GM23248 (cell line): ENCODE measurements around the gene ZFY.

Experiments
- EZH2 ChIP-seq: fragments of 200-600 bp; sonication (generic); IDR thresholded peaks from 2 replicates; pipeline ENCODE4 v1.6.1; 2018; ENCODE audit warnings: antibody characterized with exemption, mild to moderate bottlenecking; ENCODE audit not compliant: insufficient read depth, poor library complexity, severe bottlenecking
- EZH2phosphoT487 ChIP-seq: fragments of 200-600 bp; sonication (generic); IDR thresholded peaks from 2 replicates; pipeline ENCODE4 v1.6.1; 2018; ENCODE audit warnings: antibody characterized with exemption, moderate library complexity, mild to moderate bottlenecking, low read depth; ENCODE audit not compliant: insufficient read depth

DNA sequence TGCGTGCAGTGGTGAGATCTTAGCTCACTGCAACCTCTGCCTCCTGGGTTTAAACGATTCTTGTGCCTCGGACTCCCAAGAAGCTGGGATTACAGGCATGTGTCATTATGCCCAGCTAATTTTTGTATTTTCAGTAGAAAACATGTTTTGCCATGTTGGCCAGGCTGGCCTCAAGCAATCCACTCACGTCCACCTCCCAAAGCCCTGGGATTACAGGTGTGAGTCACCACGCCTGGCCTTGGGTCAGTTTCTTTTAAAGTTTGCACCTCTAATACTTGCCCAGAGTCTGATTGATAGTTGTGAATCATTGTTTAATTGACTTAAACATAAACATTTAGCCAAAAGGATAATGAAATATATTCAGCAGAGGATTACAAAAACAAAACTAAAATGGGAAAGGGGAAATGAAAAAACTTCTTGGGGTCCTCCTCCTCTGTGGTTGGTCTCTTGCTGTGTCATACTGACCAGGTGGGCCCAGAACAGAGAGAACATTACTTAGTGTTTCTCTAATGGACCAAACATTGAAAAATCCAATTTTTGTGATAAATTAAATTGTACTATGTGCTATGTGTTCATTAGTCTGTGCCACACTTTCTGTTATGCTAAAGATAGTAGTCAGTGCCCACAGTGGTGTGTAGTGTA lies 38.0 kb downstream of the ZFY start:
- no peak for TF ChIP-seq EZH2phosphoT487
- no peak for TF ChIP-seq EZH2
